ENCODE results near the gene ATF6.

The ATF6 gene

GRCh38 chr1:162008799-162009198 is 242.7 kb downstream of the ATF6 start:
- no peak for DNase-seq

DNA sequence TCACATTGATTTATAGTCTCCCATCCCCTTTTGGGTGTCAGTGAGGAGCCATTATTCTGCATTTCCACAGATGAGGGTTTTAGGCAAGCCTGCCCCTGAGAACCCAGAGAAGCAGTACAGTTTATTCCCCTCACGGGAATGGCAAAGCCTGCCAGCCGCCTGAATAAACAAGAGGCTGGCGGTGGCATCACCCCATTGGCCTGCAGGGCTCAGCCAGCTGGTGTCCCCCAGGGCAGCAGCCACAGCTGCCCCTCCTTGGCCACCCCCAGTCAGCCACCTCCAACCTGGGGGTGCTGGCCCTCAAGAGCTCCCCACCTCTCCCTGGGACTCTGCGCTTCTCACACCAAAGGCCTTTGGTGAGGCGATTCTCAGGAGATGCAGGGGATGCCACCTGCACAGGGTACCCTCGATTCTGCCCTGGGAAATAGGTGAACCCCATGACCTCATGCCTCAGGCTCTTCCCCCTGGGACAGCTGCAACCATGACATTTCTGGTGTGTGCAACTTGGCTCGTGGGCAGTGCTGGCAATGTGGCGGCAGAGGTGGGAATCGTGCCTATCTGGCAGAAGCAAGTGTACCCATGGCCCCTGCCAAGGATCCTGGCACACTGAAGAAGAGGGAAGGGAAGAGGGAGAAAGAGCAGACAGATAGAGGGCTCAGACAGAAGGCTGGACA is 243.5 kb downstream of the ATF6 start:
- no peak for DNase-seq

DNA sequence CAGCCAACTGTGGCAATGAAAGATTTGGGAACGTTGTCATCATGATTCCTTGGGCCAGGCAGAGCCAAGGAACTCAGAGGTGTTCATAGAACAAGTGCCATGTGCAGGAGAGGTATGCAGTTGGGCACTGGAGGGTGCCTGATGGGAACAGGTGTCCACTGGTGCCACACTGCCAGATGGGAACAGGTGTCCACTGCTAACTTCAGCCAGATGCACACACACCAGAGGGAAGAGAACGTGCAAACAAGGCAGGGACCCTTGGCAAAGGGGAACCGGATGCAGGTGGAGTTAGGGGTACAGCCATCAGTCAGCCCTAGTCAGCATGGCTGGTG is 244.0 kb downstream of the ATF6 start:
- no peak for DNase-seq

DNA sequence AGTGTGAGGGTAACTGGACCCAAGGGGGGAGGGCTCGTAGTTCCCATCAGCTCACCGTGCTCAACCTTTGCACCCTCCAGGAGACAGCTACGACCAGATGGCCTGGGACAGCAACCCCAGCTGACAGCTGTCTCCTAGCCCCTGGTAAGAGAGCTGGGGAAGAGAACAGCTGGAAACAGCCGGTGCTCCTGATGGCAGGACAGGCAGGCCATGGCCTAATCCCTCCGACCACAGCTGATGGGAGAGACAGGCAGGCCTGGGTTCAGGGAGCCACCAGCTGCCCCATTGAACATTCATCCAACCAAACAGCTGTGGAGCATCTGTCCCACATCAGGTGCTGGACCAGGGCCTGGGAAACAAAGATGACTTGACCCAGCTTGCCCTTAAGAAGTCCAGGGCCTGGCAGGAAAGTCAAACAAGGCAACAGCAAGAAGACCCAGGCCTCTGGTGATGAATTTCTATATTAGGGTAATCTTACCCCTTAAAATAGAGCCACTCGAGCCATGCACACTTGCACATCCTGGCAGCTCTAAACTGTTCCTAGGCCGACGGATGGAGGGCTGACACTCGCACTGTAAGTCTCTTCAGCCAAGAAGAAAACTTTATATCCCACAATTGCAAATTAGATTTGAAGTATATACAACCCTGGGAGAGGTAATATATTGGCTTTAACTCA is 245.4 kb downstream of the ATF6 start:
- no peak for DNase-seq

DNA sequence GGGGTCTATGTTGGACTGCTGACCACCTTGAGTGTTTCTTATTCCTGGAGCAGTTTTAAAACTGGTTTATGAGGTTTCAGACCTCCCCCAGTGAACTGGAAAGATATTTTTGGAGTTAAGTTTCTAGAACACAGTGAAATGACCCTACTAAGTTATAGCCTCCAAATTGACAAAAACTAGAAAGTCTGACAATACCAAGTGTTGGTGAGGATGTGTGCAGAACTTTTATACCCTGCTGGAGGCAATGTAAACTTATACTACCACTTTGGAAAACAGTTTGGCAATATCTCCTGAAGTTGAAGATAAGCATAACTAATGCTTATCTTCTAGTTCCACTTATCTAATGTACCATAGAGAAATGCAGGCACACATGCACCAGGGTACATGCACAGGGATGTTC is 247.2 kb downstream of the ATF6 start:
- DNase-seq, result no peak

Data from retina (tissue), 1 donor.